ENCODE results near the gene CACNA1C. TPM values are rescaled to one million over a fixed set of nuclear protein-coding genes. Genes with fewer than 3 reads are reported as not detected.

Gene CACNA1C
- total RNA-seq, 4 donors from 2014 or later, result 9.7 to 42.1 (median 18.1) TPM

GRCh38 chr12:2578211-2578610 is 525.4 kb downstream of the CACNA1C start:
- H3K36me3 ChIP-seq, result no peaks in the 10 kb centered on the region
- H3K27me3 ChIP-seq, result no peaks in the 10 kb centered on the region
- H3K4me3 ChIP-seq, result no peak overlapping the region
- no peak overlapping the region for H3K27ac ChIP-seq
- H3K9me3 ChIP-seq, result no peaks in the 10 kb centered on the region
- no peak for TF ChIP-seq POLR2A (IDR thresholded peaks at IDR 0.05)
- TF ChIP-seq CTCF (IDR thresholded peaks at IDR 0.05), result no peak
- H3K4me1 ChIP-seq, result peaks cover 0 to 8% (median 2%) of the 10 kb centered on the region in 4 donors
- DNase-seq, result peak in 1 of 3 donors; percentile 31

- no peak overlapping the region for H3K4me3 ChIP-seq
- no peaks in the 10 kb centered on the region for H3K9me3 ChIP-seq
- peaks cover 0 to 9% (median 2%) of the 10 kb centered on the region in 4 donors for H3K4me1 ChIP-seq
- no peak overlapping the region for H3K27ac ChIP-seq
- peak in 1 of 3 donors; percentile 26 for DNase-seq
- no peaks in the 10 kb centered on the region for H3K36me3 ChIP-seq
- no peak for TF ChIP-seq CTCF (IDR thresholded peaks at IDR 0.05)
- no peak for TF ChIP-seq POLR2A (IDR thresholded peaks at IDR 0.05)
- H3K27me3 ChIP-seq, result no peaks in the 10 kb centered on the region
Observed at GRCh38 chr12:2578772-2579171, 526.0 kb downstream of the CACNA1C start.

GRCh38 chr12:2580821-2581220 is 528.0 kb downstream of the CACNA1C start:
- TF ChIP-seq POLR2A (IDR thresholded peaks at IDR 0.05) (no peak), CTCF (IDR thresholded peaks at IDR 0.05) (no peak)
- Histone ChIP-seq H3K4me3 (no peak overlapping the region), H3K9me3 (no peaks in the 10 kb centered on the region), H3K27me3 (no peaks in the 10 kb centered on the region), H3K27ac (no peak overlapping the region), H3K4me1 (peaks cover 0 to 9% (median 2%) of the 10 kb centered on the region in 4 donors), H3K36me3 (no peaks in the 10 kb centered on the region)
- DNase-seq, result no peak

- Histone ChIP-seq H3K27me3 (no peaks in the 10 kb centered on the region), H3K4me1 (peaks cover 0 to 9% (median 2%) of the 10 kb centered on the region in 4 donors), H3K36me3 (no peaks in the 10 kb centered on the region), H3K9me3 (no peaks in the 10 kb centered on the region), H3K27ac (no peak overlapping the region), H3K4me3 (no peak overlapping the region)
- TF ChIP-seq POLR2A (IDR thresholded peaks at IDR 0.05) (no peak), CTCF (IDR thresholded peaks at IDR 0.05) (no peak)
- no peak for DNase-seq
Observed at GRCh38 chr12:2581293-2582045, 528.7 kb downstream of the CACNA1C start.

GRCh38 chr12:2582631-2583030 is 529.8 kb downstream of the CACNA1C start:
- Histone ChIP-seq H3K27me3 (no peaks in the 10 kb centered on the region), H3K9me3 (no peaks in the 10 kb centered on the region), H3K4me1 (peaks cover 0 to 9% (median 2%) of the 10 kb centered on the region in 4 donors), H3K36me3 (no peaks in the 10 kb centered on the region), H3K4me3 (peak overlapping the region in 1 of 4 donors; percentile 25), H3K27ac (peak overlapping the region in 1 of 4 donors; percentile 4)
- TF ChIP-seq CTCF (IDR thresholded peaks at IDR 0.05) (no peak), POLR2A (IDR thresholded peaks at IDR 0.05) (no peak)
- peak in 1 of 3 donors; percentile 26 for DNase-seq
